Adrenal gland (tissue), 12 donors: Measurements from ENCODE around the gene PDCD11. TPM values are rescaled to one million over a fixed set of nuclear protein-coding genes. Genes with fewer than 3 reads are reported as not detected.
A peak's percentile ranks its signal among the peaks of the same experiment; 100 is the strongest.

Experiments
- DNase-seq, 7 donors: peaks; one replicate each; pipeline ENCODE4 v3.0.0-alpha.2; 2019 to 2020
- H3K27ac ChIP-seq, 5 donors: fragments of 200-600 bp; sonication (generic) in 4 of 5; 1 replicate in 3 of 5; 2 replicates in 2 of 5; pipeline versions ENCODE4 v1.5.1 to v1.8.0; 2016 to 2020; ENCODE audit warnings: mild to moderate bottlenecking in 1 of 5
- H3K27me3 ChIP-seq: fragments of 200-600 bp; 2 replicates; pipeline ENCODE4 v1.8.0; 2021
- H3K36me3 ChIP-seq, 2 donors: fragments of 200-600 bp; replicated peaks in 1 of 2; 1 replicate in 1 of 2; 2 replicates in 1 of 2; pipeline versions ENCODE4 v1.5.1 to v1.8.0; 2018 to 2022
- H3K4me1 ChIP-seq, 2 donors: fragments of 200-600 bp; replicated peaks in 1 of 2; 1 replicate in 1 of 2; 2 replicates in 1 of 2; pipeline versions ENCODE4 v1.5.1 to v1.8.0; 2018 to 2021
- H3K4me3 ChIP-seq, 4 donors: fragments of 200-600 bp; sonication (generic) in 3 of 4; one replicate each; pipeline ENCODE4 v1.5.1; 2016 to 2018
- H3K9me3 ChIP-seq, 3 donors: fragments of 200-600 bp; sonication (generic) in 1 of 3; replicated peaks in 1 of 3; 1 replicate in 2 of 3; 2 replicates in 1 of 3; pipeline versions ENCODE4 v1.5.1 to v1.8.0; 2016 to 2021
- POLR2A ChIP-seq, 2 donors: fragments of 450-650 bp; IDR thresholded peaks; one replicate each; pipeline ENCODE4 v1.6.1; 2017; ENCODE audit warnings: antibody characterized with exemption in 2 of 2, mild to moderate bottlenecking in 2 of 2, moderate library complexity in 1 of 2
- WGBS, 4 donors: extraction: QIAGEN DNeasy Blood & Tissue Kit in 2 of 4; methylation state at CpG; one replicate each; pipeline versions ENCODE4 v1.1.5 to v1.1.7; 2013 to 2017; 5-methylcytosine and 5-hydroxymethylcytosine counted together
- intact Hi-C, 2 donors: fragments of 100-400 bp; cut with DNase I; formaldehyde crosslinking; loops; one replicate each; pipeline versions ENCODE4 v1.14.1 to v1.15.0; 2022 to 2023
- microRNA counts, 2 donors: library from miRNA; unstranded; fragments of <30 nt; microRNA quantifications; one replicate each; lab custom pipeline; 2016
- microRNA-seq, 3 donors: library from miRNA; unstranded; fragments of <30 nt; microRNA quantifications; one replicate each; pipeline ENCODE4, GENCODE V29; 2017 to 2020
- polyA plus RNA-seq, 3 donors: library from polyadenylated mRNA; stranded (reverse); fragments of 200-250 nt in 2 of 3; fragments of 350-450 nt in 1 of 3; fragmentation: Illumina TruSeq in 1 of 3; extraction: RNeasy Lipid Tissue Mini Kit (QIAGEN cat#74804) in 1 of 3; gene quantifications; one replicate each; pipeline ENCODE4 v1.2.3, GENCODE V29; 2013 to 2014
- total RNA-seq, 9 donors: library from RNA; depleted of rRNA in 4 of 9; stranded (reverse); fragments of >200 nt in 4 of 9; fragments of 120-200 nt in 1 of 9; fragmentation: NEBNext Ultra II Directional in 1 of 9; extraction: Animal tissue kit (Norgen Biotek cat#: 25700) in 1 of 9; gene quantifications; one replicate each; pipeline versions ENCODE4 v1.1.0 to v1.2.4, GENCODE V29; 2013 to 2023
- TF ChIP-seq, protein P1 (sequence below), 6 experiments: fragments of 450-650 bp in 4 of 6; fragments of 200-600 bp in 2 of 6; sonication (generic) in 1 of 6; IDR thresholded peaks; 1 replicate in 5 of 6; 2 replicates in 1 of 6; pipeline versions ENCODE4 v1.5.1 to v1.8.0; 2016 to 2021; ENCODE audit warnings: antibody characterized with exemption in 6 of 6, mild to moderate bottlenecking in 2 of 6, moderate library complexity in 1 of 6
- donor health status: healthy with polysubstance abuse.
- donor health status: Bipolar disorder and iron deficiency.
- donor health status: DM: yes; HTN: yes; CAD: no.
- donor health status: DM: no; HTN: no; CAD: no.
- donor health status: DM: no; HTN: no; CAD: no.
- donor health status: DM: yes; HTN: yes; CAD: no.

Gene PDCD11
- total and polyA plus RNA-seq, 12 donors: 13.6 to 39.7 (median 21.2) TPM

DNA sequence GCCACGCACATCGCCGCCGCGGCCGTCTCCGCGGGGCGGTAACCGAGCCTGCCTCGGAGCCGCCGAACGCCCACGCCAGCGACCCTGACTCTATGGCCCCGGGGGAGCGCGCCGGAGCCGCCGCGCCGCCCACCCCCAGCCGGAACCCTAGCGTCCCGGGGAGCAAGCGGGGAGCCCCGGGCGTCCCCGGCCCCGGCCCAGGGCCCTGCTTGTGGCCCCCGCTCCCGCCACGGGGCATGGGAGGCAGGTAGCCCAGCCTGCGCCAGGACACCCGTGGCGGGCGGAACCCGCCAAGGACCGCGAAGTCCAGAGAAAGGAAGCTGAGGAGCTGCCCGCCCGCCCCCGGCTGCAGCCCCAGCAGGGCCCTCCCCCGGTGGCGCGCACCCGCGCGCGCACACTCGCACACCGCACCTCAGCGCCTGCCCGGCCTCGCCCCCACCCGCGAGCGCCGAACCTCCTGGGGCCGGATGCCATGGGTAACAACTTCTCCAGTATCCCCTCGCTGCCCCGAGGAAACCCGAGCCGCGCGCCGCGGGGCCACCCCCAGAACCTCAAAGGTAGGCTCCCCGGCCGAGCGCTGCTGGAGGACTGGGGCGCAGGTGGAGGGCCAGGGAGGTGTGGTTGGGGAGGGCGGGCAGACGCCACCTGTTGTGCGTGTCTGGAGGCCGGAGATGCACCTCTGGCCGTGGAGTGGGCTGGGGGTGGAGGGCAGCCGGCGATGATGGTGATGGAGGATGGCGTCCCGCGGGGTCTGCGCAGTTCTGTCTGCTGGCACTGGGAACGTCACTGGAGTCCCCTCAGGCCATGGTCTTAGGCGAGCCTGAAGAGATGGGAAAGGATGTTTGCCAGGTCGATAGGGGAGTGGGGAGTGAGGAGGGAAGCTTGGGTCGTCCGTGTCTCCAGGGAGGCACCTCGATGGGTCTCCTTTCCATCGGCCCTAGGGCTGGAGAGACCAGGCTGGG is 97.8 kb downstream of the PDCD11 start:
- intact Hi-C loops: no loop called here
- 3 to 8% (median 3%) methylated on average over 34 to 90 of the region's 92 CpGs; no CpG with 5 or more reads in 1 of the 4 donors for WGBS, 4 donors
- Histone ChIP-seq H3K4me3 (peak overlapping the region in 2 of 4 donors; percentile 24 to 79), H3K9me3 (no peaks in the 10 kb centered on the region), H3K36me3 (no peaks in the 10 kb centered on the region), H3K27ac (peak overlapping the region in 1 of 5 donors; percentile 52), H3K27me3 (peaks cover 9% of the 10 kb centered on the region), H3K4me1 (peaks cover 13 to 21% of the 10 kb centered on the region in 2 donors)
- DNase-seq: peak in 2 of 7 donors; percentile 11 to 36
- no peak for TF ChIP-seq POLR2A (IDR thresholded peaks at IDR 0.05)
- TF ChIP-seq, protein P1, sequence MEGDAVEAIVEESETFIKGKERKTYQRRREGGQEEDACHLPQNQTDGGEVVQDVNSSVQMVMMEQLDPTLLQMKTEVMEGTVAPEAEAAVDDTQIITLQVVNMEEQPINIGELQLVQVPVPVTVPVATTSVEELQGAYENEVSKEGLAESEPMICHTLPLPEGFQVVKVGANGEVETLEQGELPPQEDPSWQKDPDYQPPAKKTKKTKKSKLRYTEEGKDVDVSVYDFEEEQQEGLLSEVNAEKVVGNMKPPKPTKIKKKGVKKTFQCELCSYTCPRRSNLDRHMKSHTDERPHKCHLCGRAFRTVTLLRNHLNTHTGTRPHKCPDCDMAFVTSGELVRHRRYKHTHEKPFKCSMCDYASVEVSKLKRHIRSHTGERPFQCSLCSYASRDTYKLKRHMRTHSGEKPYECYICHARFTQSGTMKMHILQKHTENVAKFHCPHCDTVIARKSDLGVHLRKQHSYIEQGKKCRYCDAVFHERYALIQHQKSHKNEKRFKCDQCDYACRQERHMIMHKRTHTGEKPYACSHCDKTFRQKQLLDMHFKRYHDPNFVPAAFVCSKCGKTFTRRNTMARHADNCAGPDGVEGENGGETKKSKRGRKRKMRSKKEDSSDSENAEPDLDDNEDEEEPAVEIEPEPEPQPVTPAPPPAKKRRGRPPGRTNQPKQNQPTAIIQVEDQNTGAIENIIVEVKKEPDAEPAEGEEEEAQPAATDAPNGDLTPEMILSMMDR (IDR thresholded peaks at IDR 0.05): no peak

DNA sequence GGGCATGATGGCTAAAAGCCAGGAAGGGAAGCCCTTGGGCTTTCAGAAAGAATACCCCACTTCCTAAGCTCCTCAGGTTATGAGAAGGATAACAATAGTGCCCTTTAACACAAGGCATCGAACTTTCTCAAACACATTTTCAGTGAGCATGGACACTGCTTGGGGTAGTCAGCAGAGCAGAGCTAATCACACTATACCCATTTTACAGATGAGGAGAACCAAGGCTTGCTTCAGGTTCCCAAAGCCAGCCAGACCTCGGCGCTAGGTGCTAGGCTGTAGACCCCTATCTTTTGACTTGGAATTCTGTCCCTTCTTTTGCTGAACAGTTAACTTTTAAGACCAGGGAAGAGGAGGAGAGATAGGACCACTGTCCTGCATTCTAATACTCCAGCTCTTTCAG is 98.9 kb downstream of the PDCD11 start:
- WGBS, 4 donors: 92 to 95% (median 94%) methylated on average over 3 of the region's 3 CpGs

More for the DNA sequence above, 98.9 kb downstream of the PDCD11 start:
- no peaks in the 10 kb centered on the region for H3K9me3 ChIP-seq
- no peak for DNase-seq
- TF ChIP-seq POLR2A (IDR thresholded peaks at IDR 0.05): no peak
- TF ChIP-seq, protein P1 (IDR thresholded peaks at IDR 0.05): no peak
- no peaks in the 10 kb centered on the region for H3K36me3 ChIP-seq
- intact Hi-C loops: no loop called here
- H3K27me3 ChIP-seq: peaks cover 9% of the 10 kb centered on the region
- H3K4me3 ChIP-seq: no peak overlapping the region
- H3K4me1 ChIP-seq: peaks cover 13 to 21% of the 10 kb centered on the region in 2 donors
- H3K27ac ChIP-seq: no peak overlapping the region

MicroRNAs within 50 kb of the gene (microRNA counts, 767-probe panel; counts per million panel counts)
- 0 counts per million in 2 donors for microRNA hsa-miR-1307-3p (lab: Ali Mortazavi, UCI)

Small RNAs within 50 kb of the gene (microRNA-seq; reads per million reads assigned to microRNA genes)
- 1,033 to 2,092 (median 1,117) reads per million in 3 donors for gene MIR1307

Other genes starting within 250 kb of the PDCD11 start
- gene NT5C2, start 203.4 kb upstream of the PDCD11 start, total RNA-seq: 100 to 1,000 TPM in 1 of 9 donors, 10 to 100 TPM in 8; 23.2 to 101 (median 71.6) TPM
- gene NT5C2, start 203.4 kb upstream of the PDCD11 start, polyA plus RNA-seq: 10 to 100 TPM; 32.9 to 92.5 (median 33.2) TPM
- gene RPEL1, start 150.7 kb upstream of the PDCD11 start, total RNA-seq: under 1 TPM in 1 of 9 donors, not detected in 8; 0.11 TPM
- gene RPEL1, start 150.7 kb upstream of the PDCD11 start, polyA plus RNA-seq: under 1 TPM in 1 of 3 donors, not detected in 2; 0.09 TPM
- gene INA, start 119.5 kb upstream of the PDCD11 start, total RNA-seq: 10 to 100 TPM in 2 of 9 donors, 1 to 10 TPM in 2, under 1 TPM in 4, not detected in 1; 0.18 to 11.1 (median 3.9) TPM
- gene INA, start 119.5 kb upstream of the PDCD11 start, polyA plus RNA-seq: 10 to 100 TPM in 2 of 3 donors, 1 to 10 TPM in 1; 4.7 to 18.3 (median 14.8) TPM
- 10 to 100 TPM in 2 of 9 donors, 1 to 10 TPM in 7; 3.1 to 12.3 (median 7.4) TPM for gene PCGF6, start 45.5 kb upstream of the PDCD11 start, total RNA-seq
- gene PCGF6, start 45.5 kb upstream of the PDCD11 start, polyA plus RNA-seq: 1 to 10 TPM; 6.4 to 7.8 (median 7.1) TPM
- gene TAF5, start 28.6 kb upstream of the PDCD11 start, total RNA-seq: 1 to 10 TPM; 1.6 to 6.4 (median 4.0) TPM
- 1 to 10 TPM; 1.5 to 3.7 (median 2.5) TPM for gene TAF5, start 28.6 kb upstream of the PDCD11 start, polyA plus RNA-seq
- 100 to 1,000 TPM; 173 to 917 (median 329) TPM for gene ATP5MK, start 151 bp upstream of the PDCD11 start, total RNA-seq
- 1,000 to 10,000 TPM in 1 of 3 donors, 100 to 1,000 TPM in 2; 754 to 1,315 (median 756) TPM for gene ATP5MK, start 151 bp upstream of the PDCD11 start, polyA plus RNA-seq
- gene CALHM2, start 55.7 kb downstream of the PDCD11 start, total RNA-seq: 10 to 100 TPM in 8 of 9 donors, 1 to 10 TPM in 1; 3.8 to 56.8 (median 39.8) TPM
- 10 to 100 TPM in 2 of 3 donors, 1 to 10 TPM in 1; 9.6 to 33.1 (median 25.3) TPM for gene CALHM2, start 55.7 kb downstream of the PDCD11 start, polyA plus RNA-seq
- not detected for gene CALHM1, start 62.3 kb downstream of the PDCD11 start, total RNA-seq
- gene CALHM1, start 62.3 kb downstream of the PDCD11 start, polyA plus RNA-seq: not detected
- not detected for gene CALHM3, start 82.6 kb downstream of the PDCD11 start, total RNA-seq
- under 1 TPM in 1 of 3 donors, not detected in 2; 0.03 TPM for gene CALHM3, start 82.6 kb downstream of the PDCD11 start, polyA plus RNA-seq
- gene NEURL1, start 97.1 kb downstream of the PDCD11 start, total RNA-seq: 1 to 10 TPM in 4 of 9 donors, under 1 TPM in 2, not detected in 3; 0.18 to 7.7 (median 2.3) TPM
- 10 to 100 TPM in 1 of 3 donors, 1 to 10 TPM in 2; 1.0 to 12.5 (median 2.3) TPM for gene NEURL1, start 97.1 kb downstream of the PDCD11 start, polyA plus RNA-seq